Mesenteric fat pad (tissue), 1 donor: ENCODE results near the gene CD69. TPM values are rescaled to one million over a fixed set of nuclear protein-coding genes. Genes with fewer than 3 reads are reported as not detected.
"Not testable (repeated sequence)": the region's sequence is repeated elsewhere in the genome, so short reads cannot be mapped to it uniquely, and the experiment has no call there.

ENCODE experiments used
- DNase-seq: peaks from one replicate; pipeline ENCODE4 v3.0.0-alpha.2; 2020; ENCODE audit warnings: low spot score
- total RNA-seq: library from RNA; stranded (reverse); fragmentation: NEBNext Ultra II Directional; extraction: Animal tissue kit (Norgen Biotek cat#: 25700); gene quantifications from one replicate; pipeline ENCODE4 v1.2.1, GENCODE V29; 2021
- donor health status: DM: yes; HTN: yes; CAD: no.

Gene CD69
- total RNA-seq, 1 donor from 2014 or later: 11.9 TPM

DNA sequence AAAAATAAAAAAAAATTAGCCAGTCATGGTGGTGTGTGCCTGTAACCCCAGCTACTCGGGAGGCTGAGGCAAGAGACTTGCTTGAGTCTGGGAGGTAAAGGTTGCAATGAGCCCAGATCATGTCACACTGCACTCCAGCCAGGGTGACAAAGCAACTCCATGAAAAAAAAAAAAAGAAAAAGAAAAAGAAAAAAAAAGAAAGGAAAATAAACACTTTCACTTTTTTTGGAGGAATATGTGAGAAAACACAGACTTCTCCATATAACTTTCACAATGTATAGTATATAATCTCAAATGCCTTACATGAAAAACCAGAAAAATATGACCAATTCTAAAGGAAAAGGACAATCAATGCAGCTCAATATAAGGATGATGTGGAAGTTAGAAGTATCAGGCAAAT lies 36.7 kb downstream of the CD69 start:
- no peak for DNase-seq

- DNase-seq: no peak
Observed at GRCh38 chr12:9721394-9722092, 39.2 kb downstream of the CD69 start.

DNA sequence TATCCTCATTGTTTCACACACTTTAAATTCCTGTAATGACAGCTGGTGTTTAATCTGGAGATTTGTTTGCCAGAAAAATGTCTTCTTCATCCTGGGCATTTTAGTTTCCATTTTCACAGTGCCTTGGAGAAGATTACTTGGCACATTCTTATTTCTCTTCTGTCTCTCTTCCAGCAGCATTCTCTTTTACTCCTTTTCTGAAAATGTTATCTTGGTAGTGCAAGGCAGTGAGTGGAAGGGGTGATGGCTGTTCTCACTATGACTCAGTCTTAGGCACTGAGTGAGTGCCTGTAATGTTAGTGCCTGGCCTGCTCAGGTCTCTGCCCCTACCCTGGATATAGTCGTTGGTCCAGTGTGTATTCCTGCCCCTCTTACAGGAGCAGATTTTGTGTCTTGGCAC lies 40.9 kb downstream of the CD69 start:
- no peak for DNase-seq

GRCh38 chr12:9718968-9719367 lies 41.7 kb downstream of the CD69 start:
- no peak for DNase-seq

DNA sequence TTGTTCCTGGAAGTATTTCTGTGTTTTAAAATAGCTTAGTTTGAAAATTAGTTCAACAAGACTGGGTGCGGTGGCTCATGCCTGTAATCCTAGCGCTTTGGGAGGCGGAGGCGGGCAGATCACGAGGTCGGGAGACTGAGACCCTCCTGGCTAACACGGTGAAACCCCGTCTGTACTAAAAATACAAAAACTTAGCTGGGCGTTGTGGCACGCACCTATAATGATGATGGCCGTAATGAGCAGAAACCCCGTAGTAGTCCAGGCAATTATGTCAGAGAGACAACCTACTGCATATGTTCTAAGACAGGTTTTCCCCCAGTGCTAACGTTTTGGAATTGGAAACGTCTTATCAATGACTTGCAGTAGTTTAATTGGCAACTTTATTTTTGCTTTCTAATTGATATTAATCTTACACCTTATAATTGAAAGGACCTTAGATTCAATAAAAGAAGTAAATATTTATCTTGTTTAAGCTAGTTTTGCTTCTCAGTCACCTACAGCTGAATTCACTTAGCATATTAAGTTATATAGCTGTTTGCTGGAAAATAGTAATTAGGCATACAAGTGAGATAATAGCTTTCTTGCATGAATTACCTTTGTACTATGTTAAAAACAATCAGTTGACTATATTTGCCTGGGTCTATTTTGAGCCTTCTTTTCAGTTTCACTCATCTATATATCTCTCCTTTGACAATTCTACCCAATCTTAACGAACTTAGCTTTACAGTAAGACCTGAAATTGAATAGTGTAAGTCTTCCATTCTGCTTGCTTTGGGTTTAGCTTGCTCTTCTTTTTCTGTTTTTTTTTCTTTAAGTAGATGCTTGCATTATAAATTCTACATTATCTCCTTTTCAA lies 43.4 kb downstream of the CD69 start:
- no peak for DNase-seq

DNA sequence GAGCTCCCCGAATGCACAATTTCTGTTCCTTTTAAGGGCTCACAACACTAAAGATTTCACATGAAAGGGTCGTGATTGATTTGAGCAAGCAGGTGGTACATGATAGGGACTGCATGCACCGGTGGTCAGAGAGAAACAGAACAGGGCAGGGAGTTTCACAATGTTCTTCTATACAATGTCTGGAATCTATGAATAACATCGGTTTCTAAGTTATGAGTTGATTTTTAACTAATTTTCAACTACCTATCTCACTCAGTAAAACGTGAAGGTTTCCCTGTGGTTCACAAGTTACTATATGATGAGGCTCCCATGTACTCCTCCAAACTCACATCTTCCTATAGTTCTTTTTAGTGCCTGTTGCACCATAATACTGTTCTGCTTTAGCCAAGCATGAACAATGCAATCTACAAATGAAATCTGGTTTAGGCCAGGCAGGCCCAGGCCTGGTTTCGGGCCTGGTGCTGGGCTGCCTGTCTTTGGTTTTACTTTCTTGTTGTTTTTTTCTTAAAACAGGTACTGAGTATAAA lies 47.6 kb downstream of the CD69 start:
- not testable (repeated sequence) for DNase-seq

DNA sequence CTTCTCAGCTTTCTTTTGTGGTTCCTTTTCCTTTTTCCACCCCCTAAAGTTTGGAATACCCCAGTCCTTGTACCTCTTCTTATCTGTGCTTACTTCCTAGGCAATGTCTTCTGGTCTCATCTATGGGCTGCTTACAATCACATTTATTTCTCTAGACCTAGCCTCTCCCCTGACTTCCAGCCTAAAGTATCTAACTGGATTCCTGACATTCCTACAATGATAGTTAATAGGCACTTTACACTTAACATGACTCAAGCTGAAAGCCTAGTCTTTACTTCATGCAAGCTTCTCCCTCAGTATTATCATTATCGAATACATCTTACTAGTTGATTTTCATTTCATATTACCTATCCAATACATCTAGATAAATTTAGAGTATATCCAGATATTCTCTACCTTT lies 49.0 kb downstream of the CD69 start:
- no peak for DNase-seq

DNA sequence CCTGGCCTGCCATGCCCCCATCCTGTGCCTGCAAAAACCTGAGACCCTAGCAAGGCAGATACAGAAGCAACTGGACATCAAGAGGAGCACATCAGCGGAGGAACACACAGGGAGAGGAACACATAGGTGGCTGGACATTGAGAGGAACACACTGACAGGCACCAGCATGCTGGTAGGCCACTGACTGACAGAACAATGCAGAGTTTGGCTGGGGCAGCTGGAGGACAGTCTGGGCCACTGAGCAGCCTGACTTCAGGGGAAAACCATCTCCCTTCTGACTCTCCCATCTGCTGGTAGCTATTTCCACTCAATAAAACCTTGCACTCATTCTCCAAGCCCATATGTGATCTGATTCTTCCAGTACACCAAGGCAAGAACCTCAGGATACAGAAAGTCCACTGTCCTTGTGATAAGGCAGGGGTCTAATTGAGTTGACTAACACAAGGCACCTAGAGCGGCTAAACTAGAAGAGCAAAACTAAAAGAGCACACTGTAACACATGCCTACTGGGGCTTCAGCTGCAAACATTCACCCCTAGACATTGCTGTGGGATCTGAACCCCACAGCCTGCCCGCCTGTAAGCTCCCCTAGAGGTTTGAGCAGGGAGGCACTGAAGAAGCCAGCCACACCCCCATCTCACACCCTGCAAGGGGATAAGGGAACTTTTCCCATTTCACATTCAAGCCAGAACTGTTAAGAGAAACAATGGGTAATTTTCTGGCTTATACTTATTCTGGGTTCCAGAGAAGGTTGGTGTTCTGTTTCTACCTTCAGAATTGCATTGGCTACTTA lies 49.9 kb downstream of the CD69 start:
- no peak for DNase-seq

GRCh38 chr12:9708853-9709252 lies 51.8 kb downstream of the CD69 start:
- DNase-seq: no peak

DNA sequence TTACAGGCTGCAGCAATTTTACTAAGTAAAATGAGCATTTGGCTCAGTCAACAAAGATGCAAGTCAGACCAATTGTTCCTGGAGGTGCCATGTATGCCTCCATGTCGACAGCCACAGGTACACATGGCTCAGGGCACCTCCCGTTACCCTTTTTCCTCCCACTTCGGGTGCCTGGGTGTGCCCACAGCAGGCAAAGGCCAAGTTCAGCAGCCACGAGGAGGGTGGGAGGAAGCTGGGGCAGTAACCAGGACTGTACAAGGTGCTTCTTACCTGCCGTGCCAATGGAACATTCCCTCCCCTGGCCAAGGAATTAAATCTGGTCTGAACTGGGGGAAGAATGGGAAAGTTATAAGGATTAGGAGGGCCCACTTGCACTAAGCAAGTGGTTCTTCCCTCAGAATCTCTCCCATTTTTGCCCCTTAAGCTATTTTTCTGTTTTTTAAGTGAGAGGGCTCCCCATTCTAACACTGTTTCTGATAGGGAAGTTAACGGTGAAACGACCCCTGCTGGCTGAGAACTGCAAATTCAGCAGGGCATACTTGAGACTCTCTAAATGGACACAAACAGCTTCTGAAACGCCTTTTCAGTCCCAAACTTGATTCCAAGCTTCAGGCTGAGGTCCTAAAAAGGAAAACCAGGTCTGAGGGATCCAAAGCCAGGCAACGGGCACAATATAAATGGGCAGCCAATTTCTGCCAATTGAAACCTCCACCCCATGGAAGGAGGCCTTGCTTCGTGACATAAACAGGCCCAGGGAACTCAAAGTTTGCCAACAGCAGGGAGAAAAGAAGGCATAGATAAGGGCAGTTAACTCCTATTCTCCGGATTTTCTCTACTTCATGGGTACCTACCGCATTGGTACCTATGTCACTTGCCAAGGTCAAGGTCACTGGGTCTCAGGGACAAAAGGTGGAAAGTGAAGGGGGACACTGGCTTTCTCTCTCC lies 52.6 kb downstream of the CD69 start:
- no peak for DNase-seq

GRCh38 chr12:9707356-9707755 lies 53.3 kb downstream of the CD69 start:
- DNase-seq: no peak

DNA sequence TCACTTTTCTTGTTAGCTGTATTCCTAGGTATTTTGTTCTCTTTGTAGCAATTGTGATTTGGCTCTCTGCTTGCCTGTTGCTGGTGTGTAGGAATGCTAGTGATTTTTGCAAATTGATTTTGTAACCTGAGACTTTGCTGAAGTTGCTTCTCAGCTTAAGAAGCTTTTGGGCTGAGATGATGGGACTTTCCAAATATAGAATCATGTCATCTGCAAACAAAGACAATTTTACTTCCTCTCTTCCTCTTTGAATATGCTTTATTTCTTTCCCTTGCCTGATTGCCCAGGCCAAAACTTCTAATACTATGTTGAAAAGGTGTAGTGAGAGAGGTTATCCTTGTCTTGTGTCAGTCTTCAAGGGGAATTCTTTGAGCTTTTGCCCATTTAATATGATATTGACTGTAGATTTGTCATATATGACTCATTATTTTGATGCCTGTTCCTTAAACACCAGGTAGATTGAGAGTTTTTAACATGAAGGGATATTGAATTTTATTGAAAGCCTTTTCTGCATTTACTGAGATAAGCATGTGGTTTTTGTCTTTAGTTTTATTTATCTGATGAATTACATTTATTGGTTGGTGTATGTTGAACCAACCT lies 54.5 kb downstream of the CD69 start:
- DNase-seq: no peak

- DNase-seq: not testable (repeated sequence)
Observed at GRCh38 chr12:9704561-9704960, 56.1 kb downstream of the CD69 start.

Other genes with a start within 250 kb of the CD69 start
- gene KLRB1, start 153.0 kb downstream of the CD69 start, total RNA-seq: 0.39 TPM
- gene CLEC2D, start 91.2 kb downstream of the CD69 start, total RNA-seq: 9.2 TPM
- not detected for gene CLECL1, start 27.8 kb downstream of the CD69 start, total RNA-seq
- gene KLRF1, start 66.6 kb upstream of the CD69 start, total RNA-seq: 0.51 TPM
- 17.1 TPM for gene CLEC2B, start 108.5 kb upstream of the CD69 start, total RNA-seq
- gene KLRF2, start 120.6 kb upstream of the CD69 start, total RNA-seq: not detected
- gene CLEC2A, start 171.5 kb upstream of the CD69 start, total RNA-seq: not detected
- 7.5 TPM for gene CLEC12A, start 210.5 kb upstream of the CD69 start, total RNA-seq
- not detected for gene CLEC1B, start 238.2 kb upstream of the CD69 start, total RNA-seq
- gene CLEC12B, start 249.7 kb upstream of the CD69 start, total RNA-seq: 0.71 TPM